Fibroblast of the aortic adventitia (primary cell): ENCODE results near the gene ACOT4. TPM values are rescaled to one million over a fixed set of nuclear protein-coding genes. Genes with fewer than 3 reads are reported as not detected.
"Not testable (repeated sequence)": the region's sequence is repeated elsewhere in the genome, so short reads cannot be mapped to it uniquely, and the experiment has no call there.

ENCODE experiments used
- DNase-seq: peaks from one replicate; pipeline ENCODE4 v3.0.0-alpha.2; 2010; ENCODE audit warnings: low read depth
- H3K4me3 ChIP-seq: 2 replicates; pipeline ENCODE4 v1.5.1; 2011; ENCODE audit warnings: low read depth, mild to moderate bottlenecking, control low read depth, low read length, moderate library complexity
- CTCF ChIP-seq: IDR thresholded peaks from 2 replicates; pipeline ENCODE4 v1.5.1; 2011; ENCODE audit warnings: mild to moderate bottlenecking, low read length, control low read depth, inconsistent platforms; ENCODE audit not compliant: insufficient read depth
- total RNA-seq: library from RNA; depleted of rRNA; stranded (reverse); fragments of >200 nt; gene quantifications from 2 replicates; pipeline ENCODE4 v1.2.3, GENCODE V29; 2012; ENCODE audit warnings: low replicate concordance

ACOT4 gene
- total RNA-seq, 1 donor = 0.72 TPM

GRCh38 chr14:73576391-73576790 is 15.3 kb upstream of the ACOT4 start:
- no peak for TF ChIP-seq CTCF
- DNase-seq = peak; percentile 19
- no peak overlapping the region for H3K4me3 ChIP-seq

- DNase-seq, H3K4me3 ChIP-seq: not testable (repeated sequence)
Observed at GRCh38 chr14:73577214-73577613, 14.5 kb upstream of the ACOT4 start.

- DNase-seq, H3K4me3 ChIP-seq: not testable (repeated sequence)
Observed at GRCh38 chr14:73582102-73582979, 9.3 kb upstream of the ACOT4 start.

GRCh38 chr14:73588695-73589094 is 3.0 kb upstream of the ACOT4 start:
- TF ChIP-seq CTCF = no peak
- no peak overlapping the region for H3K4me3 ChIP-seq
- DNase-seq = no peak

- no peak overlapping the region for H3K4me3 ChIP-seq
- no peak for DNase-seq
- no peak for TF ChIP-seq CTCF
Observed at GRCh38 chr14:73589116-73589515, 2.6 kb upstream of the ACOT4 start.

- DNase-seq, H3K4me3 ChIP-seq: not testable (repeated sequence)
Observed at GRCh38 chr14:73590673-73591004, 1.0 kb upstream of the ACOT4 start.

GRCh38 chr14:73594491-73594890 is 2.8 kb downstream of the ACOT4 start:
- DNase-seq = no peak
- H3K4me3 ChIP-seq = no peak overlapping the region
- no peak for TF ChIP-seq CTCF

GRCh38 chr14:73599499-73599898 is 7.8 kb downstream of the ACOT4 start:
- DNase-seq = no peak
- no peak overlapping the region for H3K4me3 ChIP-seq
- TF ChIP-seq CTCF = no peak
